GM19240 (cell line): ENCODE data around the gene POLR2J.
A peak's percentile ranks its signal among the peaks of the same experiment; 100 is the strongest.
"Not testable (repeated sequence)": the region's sequence is repeated elsewhere in the genome, so short reads cannot be mapped to it uniquely, and the experiment has no call there.

Experiments
- DNase-seq: peaks from one replicate; pipeline ENCODE4 v3.0.0; 2011; ENCODE audit warnings: low spot score; ENCODE audit not compliant: insufficient read length

POLR2J gene

GRCh38 chr7:102467581-102468477 is 10.9 kb downstream of the POLR2J start:
- no peak for DNase-seq

GRCh38 chr7:102466097-102466496 is 12.6 kb downstream of the POLR2J start:
- no peak for DNase-seq

DNA sequence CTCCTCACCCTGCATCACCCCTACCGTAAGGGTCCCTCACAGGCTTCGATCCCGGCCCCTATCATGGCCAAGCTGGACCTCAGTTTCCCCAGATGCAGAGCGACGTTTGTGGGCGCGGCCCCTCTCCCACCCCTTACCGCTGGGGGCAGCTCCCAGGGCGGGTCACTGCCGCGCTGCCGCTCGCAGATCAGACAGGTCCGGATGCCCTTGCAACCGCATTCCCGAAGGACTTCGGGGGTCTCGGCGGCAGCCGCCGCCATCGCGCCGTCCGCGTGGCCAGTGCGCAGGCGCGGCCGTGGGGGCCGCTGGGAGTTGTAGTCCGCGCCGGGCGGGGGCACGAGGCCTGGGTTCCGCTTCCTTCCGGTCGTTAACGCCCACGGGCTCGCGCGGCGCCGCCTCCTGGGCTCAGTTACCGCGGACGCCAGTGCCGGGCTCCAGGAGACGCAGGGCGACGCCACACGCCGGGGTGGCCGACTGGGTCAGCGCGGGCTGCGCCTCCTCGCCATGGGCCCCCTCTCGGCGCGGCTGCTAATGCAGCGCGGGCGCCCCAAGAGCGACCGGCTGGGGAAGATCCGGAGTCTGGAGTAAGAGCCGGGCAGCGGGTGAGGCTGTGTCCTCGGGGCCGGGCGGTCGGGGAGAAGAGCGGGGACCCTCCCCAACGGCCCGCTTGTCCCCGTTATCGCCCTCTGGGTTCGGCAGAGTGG is 14.0 kb downstream of the POLR2J start, which contains the start of the genes ALKBH4 and LRWD1:
Gene ALKBH4 (minus strand): TSS at position 287 of the 704 bp plus-strand sequence. CDS start 27 bp downstream, at position 260.
Gene LRWD1 (plus strand): TSS at position 408 of the 704 bp plus-strand sequence. CDS start 97 bp downstream, at position 505.
- peak; percentile 99 for DNase-seq

DNA sequence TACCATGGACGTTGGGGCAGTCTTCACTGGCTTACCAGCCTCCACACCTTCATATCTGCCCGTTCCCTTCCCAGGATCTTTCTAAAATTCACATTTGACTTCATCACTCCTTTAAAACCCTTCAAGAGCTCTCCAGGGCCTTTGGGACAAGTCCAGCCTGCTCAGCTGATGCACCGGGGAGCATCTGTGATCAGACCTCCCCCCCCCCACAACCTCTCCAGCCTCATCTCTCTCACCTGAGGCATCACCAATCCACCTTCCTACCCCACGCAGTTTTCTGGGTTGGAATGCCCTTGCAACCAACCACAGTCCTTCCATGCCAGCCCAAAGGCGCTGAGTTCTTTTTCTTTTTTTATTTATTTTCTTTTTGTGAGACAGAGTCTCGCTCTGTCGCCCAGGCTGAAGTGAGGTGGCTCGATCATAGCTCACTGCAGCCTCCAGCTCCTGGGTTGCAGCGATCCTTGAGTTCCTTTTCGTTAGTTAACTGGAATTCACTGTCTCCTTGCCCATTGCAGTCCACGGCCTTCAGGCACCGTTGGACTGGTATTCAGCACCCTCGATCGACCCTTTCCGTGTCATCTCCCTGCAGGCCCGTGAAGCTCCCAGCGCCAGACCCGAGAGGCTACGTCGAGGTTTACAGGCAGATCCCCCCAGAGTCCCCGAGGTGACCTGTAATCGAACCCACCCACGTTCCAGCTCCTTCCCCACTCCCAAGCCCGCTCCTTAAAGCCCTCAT is 14.7 kb downstream of the POLR2J start:
- no peak for DNase-seq

DNA sequence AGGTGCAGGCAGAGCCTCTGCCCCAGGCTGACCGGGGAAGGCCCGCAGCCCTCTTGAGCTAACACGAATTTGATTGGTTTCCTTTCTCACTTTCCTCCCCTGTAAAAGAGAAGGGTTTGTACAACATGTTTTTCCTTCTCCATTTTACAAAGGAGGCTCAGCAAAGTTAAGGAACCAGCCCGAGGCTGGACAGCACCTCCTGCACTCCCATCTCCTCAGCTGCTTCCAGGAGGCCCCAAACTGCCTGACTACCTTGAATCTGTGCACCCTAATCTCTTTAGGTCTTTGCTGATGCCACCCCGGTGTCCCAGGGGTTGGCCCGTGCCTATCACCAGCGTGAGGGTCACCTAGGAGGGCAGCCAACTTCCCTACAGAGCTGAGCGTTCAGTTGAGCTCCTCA is 18.3 kb downstream of the POLR2J start:
- no peak for DNase-seq

GRCh38 chr7:102459221-102459844 is 19.4 kb downstream of the POLR2J start:
- DNase-seq, result no peak

DNA sequence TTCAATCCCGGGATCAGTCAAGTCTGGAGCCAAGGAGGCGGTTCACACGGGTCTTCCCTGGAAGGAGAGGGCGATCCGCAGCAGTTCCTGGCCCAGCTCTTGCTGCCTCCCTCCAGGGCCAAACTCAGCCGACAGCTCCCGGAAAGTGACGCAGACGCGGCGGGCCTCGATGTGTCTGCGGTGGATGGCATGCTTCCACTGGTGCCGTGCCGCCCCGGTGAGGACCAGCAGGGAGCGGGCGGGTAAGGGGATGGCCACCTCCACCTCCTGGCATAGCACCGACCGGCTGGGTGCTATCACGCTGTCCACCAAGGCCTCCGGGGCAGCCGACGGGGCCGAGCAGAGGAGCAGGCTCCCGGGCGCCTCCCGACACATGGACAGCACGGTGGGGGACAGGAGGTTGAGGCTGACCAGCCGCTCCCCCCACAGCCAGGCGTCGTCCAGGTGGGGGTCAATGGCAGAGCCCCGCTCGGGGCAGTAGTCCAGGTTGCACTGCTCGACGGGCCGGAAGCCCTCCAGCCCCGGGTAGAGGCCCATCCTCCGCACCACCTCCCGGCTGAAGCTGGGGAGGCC is 21.3 kb downstream of the POLR2J start:
- no peak for DNase-seq

GRCh38 chr7:102456327-102456726 is 22.4 kb downstream of the POLR2J start:
- DNase-seq, result no peak

DNA sequence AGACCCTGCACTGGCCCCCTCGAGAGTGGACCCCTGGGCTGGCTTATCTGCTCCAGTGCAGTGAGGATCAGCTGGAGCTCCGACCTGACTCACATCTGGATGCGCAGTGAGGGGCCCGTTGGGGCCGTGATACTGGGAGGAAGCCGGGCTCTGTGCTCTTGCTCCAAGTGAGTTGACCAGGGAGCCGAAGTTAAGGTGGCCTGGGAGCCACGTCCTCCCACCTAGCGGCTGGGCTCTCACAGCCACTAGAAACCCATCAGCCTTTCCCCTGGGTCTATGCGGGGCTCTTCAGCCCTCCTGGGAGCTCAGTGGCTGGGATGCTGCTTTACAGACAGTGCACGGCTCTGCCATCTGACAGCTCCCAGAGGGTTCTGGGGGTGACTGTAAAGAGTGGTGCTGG is 23.1 kb downstream of the POLR2J start:
- DNase-seq, result no peak

DNA sequence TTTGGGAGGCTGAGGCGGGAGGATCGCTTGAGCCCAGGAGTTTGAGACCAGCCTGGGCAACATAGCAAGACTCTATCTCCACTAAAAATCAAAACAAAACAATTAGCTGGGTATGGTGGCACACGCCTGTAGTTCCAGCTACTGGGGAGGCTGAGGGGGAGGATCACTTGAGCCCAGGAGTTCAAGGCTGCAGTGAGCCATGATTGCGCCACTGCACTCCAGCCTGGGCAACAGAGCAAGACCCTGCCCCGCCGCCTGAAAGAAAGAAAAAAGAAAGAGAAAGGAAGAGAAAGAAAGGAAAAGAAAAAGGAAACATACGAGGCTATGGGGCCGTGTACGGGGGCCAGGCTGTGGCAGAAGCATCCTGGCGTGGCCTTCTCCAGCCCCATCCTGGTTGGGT is 23.8 kb downstream of the POLR2J start:
- DNase-seq, result not testable (repeated sequence)

DNA sequence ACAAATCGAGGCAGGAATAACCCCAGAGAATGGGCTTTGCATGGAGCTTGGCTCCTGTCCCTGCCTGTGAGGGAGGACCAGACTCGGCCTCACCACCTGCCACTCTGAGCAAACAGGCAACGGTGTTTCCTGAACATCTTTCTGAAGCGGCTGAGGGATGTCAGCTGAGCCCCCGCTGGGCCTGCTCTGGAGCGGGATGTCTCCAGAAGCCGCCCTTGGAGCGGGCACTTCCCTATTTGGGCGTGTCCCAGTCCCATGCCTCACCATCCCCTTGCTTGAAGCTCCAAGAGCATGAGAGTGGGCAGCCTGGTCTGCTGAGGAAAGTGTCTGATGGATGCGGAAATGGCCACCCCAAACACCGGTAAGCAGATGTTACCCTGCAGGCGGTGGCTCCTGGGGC is 24.3 kb downstream of the POLR2J start:
- no peak for DNase-seq

DNA sequence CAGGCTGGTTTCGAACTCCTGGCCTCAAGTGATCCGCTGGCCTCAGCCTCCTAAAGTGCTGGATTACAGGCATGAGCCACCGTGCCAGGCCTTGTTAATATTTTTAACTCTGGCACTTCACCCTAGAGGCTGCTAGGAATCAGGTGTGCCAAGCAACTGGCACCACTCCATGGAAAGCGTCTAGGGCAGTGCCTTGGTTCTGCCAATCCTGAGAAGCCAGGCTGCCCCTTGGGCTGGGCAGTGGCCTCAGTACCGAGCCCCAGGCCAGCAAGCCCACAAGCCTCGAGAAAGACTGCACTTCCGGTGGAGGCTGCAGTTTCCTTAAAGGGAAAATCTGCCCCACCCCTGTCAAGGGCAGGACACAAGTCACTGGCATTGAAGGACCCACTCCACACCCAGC is 25.4 kb downstream of the POLR2J start:
- no peak for DNase-seq

GRCh38 chr7:102452451-102452850 is 26.3 kb downstream of the POLR2J start:
- DNase-seq, result no peak

GRCh38 chr7:102451371-102452054 is 27.2 kb downstream of the POLR2J start:
- no peak for DNase-seq

DNA sequence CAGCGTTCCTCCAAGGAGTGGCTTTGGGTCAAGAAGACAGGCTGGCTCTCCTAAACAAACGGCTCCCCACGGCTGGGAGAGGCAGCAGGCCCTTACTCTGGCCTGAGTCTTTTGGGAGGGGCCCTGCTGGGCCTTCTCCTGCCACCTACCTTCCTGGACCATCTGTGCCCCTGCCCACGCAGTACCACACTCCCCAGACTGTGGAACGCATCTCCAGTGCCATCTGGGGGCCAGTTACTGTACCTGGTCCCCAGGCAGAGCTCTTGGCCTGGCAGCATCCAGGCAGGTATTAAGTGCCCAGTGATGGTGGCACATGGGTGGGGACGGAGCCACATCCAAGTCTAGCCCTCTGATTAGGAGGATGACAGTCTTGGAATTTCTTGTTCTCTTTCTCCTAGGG is 28.5 kb downstream of the POLR2J start:
- DNase-seq, result no peak

- DNase-seq, result no peak
These were observed 29.6 kb downstream of the POLR2J start for GRCh38 chr7:102449136-102449535.

DNA sequence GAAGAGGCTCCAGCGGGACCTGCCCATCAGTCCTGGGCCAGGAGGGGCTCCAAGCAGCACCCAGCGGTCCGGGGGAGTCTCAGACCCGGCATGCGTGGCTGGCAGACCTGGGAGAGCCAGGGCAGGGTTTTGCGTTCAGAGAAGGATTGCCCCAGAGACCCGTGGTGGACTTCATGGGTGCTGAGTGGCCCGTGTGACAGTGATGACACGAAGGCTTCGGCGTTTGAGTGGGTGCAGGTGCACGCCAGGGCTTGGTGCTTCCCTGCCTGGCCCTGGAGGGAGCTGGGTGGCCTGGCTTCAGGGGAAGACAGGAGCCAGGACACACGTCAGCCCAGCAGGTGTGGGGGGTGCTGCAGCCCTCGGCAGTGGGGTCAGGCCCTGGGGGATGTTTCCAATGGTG is 31.4 kb downstream of the POLR2J start:
- no peak for DNase-seq

- no peak for DNase-seq
These were observed 32.1 kb downstream of the POLR2J start for GRCh38 chr7:102446387-102447156.

GRCh38 chr7:102445674-102446071 is 33.0 kb downstream of the POLR2J start:
- DNase-seq, result no peak
